HG03108 (cell line): Measurements from ENCODE around the gene PDE7B.
"Not testable (repeated sequence)": the region's sequence is repeated elsewhere in the genome, so short reads cannot be mapped to it uniquely, and the experiment has no call there.

Source experiments
- ATAC-seq: cut with Tn5 transposase; IDR thresholded peaks from one replicate; pipeline ENCODE4 v1.9.1; 2021; ENCODE audit warnings: moderate library complexity; ENCODE audit not compliant: unreplicated experiment

The PDE7B gene

DNA sequence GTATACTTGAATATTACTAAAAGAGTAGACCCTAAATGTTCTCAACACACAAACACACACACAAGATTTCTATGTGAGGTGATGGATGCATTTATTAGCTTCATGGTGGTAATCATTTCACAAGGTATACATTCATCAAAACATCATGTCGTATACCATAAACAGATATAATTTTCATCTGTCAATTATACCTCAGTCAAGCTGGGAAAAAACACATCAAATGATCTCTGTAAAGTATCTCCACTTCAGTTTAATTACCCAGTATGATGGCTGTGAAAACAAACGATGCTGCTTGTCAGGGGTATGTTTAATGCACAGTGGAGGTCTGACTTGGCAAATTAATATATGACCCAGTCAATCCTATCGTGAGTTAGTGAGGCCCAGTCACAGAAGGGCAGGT, 241.4 kb downstream of the PDE7B start:
- ATAC-seq = no peak

- no peak for ATAC-seq
These were observed 242.3 kb downstream of the PDE7B start for GRCh38 chr6:136093835-136094234.

- ATAC-seq = no peak
These were observed 243.3 kb downstream of the PDE7B start for GRCh38 chr6:136094812-136095211.

DNA sequence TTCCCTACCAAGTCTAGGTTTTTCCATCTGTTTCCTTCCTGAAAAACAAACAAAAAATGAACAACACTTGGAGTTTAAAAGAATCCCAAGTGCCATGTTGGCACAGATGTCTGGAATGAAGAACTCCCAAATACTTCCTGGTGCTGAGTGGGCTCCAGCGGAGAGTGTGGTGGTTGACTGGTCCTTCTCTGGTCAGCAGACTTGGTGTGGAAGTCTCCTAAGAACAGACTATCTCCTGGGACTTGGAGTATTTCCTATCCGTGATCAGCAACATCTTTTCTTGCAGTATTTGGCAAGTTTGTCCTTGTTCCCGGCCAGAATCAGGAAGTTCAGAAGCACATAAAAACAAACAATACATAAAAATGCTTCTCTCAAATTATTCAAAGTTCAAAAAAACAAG, 244.5 kb downstream of the PDE7B start:
- ATAC-seq = no peak

GRCh38 chr6:136102991-136103688, 251.6 kb downstream of the PDE7B start:
- ATAC-seq = no peak

DNA sequence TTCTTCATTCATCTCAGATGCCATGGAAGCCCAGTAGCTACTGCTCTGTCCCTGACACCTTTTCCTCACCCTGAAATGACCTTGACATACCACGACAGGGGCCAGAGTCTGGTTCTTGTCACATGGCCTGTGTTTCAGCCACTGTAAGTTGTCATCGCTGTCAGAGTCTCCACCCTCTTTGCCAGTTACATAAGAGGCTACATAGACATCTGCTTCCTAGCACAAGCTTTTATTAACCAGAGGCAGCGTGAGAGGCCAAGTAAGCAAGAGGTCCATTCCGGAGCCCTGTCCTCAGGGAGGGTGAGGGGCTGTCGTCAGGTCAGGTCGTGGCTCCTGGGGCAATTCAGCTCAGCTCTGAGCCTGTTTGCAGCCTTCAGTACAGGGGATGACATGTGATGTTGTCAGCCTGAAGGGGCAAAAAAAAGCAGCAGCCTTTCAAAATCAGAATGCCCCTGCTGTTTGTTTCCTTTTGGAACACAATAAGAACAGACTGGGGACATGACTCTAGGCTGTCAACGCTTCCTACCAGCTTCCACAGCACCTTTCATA, 252.3 kb downstream of the PDE7B start:
- ATAC-seq = no peak

- no peak for ATAC-seq
These were observed 253.1 kb downstream of the PDE7B start for GRCh38 chr6:136104556-136104955.

DNA sequence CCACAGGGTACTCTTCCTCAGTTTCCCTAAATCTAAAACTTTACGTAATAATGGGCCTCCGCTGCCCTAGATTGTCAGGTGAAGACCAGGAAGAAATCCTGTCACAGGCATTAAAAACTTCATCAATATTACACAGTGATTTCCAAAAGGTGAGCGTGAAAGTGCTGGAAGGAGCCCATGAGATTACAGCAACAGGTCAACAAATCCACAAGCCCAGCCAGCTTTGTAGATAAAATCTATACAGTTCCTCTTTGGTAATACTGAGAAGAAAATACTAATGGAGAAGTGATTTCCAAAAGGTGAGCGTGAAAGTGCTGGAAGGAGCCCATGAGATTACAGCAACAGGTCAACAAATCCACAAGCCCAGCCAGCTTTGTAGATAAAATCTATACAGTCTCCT, 254.3 kb downstream of the PDE7B start:
- ATAC-seq = not testable (repeated sequence)

GRCh38 chr6:136108361-136108945, 257.0 kb downstream of the PDE7B start:
- ATAC-seq = no peak

- no peak for ATAC-seq
These were observed 260.3 kb downstream of the PDE7B start for GRCh38 chr6:136111831-136112230.

DNA sequence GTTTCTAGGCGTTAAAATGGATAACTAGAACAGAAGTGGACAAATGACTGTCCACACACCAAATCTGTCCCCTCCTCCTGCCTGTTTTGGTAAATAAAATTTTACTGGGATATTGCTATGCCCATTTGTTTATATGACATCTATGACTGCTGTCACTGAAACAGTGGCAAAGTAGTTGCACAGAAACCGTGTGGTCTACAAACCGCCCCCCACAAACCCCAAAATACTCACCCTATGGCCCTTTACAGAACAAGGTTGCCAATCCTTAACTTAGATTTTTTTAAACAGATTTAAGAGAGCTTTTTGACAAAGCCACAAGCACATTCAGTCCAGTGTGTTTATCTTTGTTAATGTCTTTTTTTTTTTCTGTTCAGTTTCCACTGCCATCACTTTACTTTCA, 260.8 kb downstream of the PDE7B start:
- no peak for ATAC-seq

DNA sequence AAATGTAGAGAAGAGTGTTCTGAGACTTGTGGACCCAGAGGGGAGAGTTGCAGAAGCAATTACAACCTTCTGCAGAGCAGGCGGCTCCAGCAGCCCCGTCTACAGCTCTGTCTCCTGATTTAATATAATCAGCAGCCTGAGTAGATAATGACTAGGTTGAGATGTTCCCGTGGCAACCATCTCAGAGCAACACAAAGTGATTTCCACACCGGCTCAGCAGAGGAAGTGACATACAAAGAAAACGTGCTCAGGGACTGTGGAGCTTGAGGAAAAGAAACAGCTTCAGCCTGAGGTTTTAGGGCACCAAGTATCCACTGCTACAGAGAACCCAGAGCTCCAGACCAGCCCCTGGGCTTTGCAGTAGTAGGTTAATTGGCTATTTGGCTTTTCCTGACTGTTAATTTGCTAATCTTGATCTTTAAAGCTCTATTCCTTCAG, 262.3 kb downstream of the PDE7B start:
- ATAC-seq = no peak

- ATAC-seq = no peak
These were observed 263.2 kb downstream of the PDE7B start for GRCh38 chr6:136114661-136115060.

DNA sequence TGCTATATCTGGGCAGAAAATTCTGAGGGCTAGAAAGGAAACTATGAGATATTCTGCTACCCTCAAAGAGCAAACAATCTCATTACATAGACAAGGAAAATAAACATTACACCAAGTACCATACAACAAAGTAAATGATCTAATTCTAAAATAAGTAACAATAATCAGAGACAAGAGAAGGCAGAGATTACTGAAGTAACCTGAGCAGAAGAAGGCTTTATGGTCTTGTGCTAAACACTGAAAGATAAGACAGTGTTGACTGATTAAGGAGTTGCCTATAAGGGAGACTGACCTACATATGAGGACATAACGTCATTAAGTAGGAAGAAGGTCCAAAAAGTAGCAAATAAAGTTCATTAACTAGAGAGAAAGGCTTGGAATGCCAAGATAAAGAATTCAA, 264.4 kb downstream of the PDE7B start:
- no peak for ATAC-seq

DNA sequence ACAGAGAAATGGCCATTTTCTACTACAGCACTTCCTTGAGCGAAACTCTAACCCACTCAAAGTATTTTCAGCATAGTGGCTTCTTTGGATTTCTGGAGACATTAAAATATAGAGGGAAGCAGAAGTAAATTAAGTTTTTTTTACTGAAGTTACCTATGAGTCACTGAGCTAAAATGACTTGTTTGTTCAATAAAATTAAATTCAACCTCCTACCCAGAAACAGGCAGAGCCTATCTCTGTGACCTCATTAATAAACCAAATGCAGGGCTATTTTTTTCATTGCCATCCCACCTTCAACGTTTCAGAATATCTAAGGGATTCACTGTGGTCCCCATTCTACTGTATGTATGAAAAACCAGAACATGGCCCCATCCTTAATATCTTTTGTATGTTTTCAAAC, 265.6 kb downstream of the PDE7B start:
- ATAC-seq = no peak

- no peak for ATAC-seq
These were observed 267.3 kb downstream of the PDE7B start for GRCh38 chr6:136118787-136119186.

- no peak for ATAC-seq
These were observed 272.0 kb downstream of the PDE7B start for GRCh38 chr6:136123468-136123867.

- ATAC-seq = no peak
These were observed 274.1 kb downstream of the PDE7B start for GRCh38 chr6:136125585-136125984.

DNA sequence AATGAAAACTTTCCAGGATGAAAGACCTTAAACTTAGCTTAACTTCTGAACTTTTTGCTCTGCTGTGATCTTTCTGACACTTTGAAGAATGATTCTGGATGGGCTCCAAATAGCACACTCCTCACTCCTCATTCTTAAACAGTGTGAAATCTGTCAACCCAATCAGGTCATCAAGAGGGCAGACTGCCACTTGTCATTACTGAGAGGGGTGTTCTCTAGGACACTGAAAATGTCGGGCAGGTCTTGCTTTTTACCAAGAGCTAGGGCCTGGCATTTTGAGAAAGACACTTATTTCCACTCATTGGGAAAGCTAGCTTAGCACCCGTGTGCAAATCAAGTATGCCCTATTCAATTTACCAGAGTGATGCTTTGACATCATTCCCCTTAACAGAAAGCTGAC, 276.4 kb downstream of the PDE7B start:
- ATAC-seq = no peak

DNA sequence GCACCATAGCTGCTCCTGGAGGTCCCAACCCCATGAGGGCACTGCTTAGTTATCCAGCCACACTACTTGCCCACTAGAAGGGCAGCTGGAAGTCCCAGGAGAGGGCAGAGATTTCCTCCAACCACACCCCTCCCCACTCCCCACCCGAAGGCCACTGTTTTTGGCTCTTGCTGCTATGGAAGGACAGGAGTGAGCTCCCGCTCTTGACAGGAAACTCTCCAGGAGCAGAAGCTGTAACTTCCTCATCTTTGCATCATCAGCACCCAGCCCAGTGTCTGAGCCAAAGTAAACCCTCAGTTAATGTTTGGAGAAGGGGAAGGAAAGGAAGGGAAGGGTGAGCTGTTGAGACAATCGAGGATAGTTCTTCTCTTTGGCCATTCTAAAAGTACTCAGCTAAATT, 277.9 kb downstream of the PDE7B start:
- no peak for ATAC-seq

DNA sequence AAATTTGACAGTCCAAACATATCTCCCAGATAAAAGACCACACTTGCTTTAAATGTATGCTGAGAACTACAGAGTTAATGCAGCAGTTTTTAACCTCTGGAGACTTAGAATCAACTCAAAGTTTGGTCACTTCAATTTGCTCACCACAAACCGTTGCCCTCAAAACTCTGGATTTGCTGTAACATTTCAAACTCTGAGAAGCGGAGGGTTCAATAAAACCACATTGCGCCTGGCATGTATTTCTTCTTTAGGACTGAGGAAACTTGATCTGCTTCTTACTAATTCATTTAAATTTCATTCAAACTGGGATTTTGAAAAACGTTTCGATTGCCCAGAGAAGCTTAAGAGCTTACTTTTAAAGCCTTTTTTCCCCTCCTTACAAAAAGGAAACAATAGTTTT, 282.8 kb downstream of the PDE7B start:
- no peak for ATAC-seq

GRCh38 chr6:136134751-136135150, 283.2 kb downstream of the PDE7B start:
- ATAC-seq = no peak

DNA sequence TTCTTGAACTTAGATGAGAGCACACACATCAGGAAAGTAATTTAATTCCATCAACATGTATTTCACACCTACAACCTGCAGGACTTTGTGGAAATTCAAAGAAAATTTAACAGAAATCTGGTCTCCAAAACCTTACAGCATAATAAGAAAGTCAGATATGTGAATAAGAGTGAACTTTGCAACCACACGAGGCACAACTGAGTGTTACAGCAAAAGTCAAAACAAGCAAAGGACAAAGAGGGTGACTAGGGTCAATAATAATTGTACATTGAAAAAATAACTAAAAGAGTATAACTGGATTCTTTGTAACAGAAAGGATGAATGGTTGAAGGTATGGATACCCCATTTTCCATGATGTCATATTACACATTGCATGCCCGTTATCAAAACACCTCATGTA, 284.8 kb downstream of the PDE7B start:
- no peak for ATAC-seq
